Bronchial epithelial cell (primary cell): ENCODE results near the gene LDLRAD4. TPM values are rescaled to one million over a fixed set of nuclear protein-coding genes. Genes with fewer than 3 reads are reported as not detected.

Source experiments
- DNase-seq: peaks from one replicate; pipeline ENCODE4 v3.0.0-alpha.2; 2010; ENCODE audit warnings: low read depth
- FAIRE-seq: peaks from 2 replicates; lab custom pipeline; 2011; peaks lifted over from hg19 to GRCh38; lab: Jason Lieb, UNC
- H3K27me3 ChIP-seq: 2 replicates; pipeline ENCODE4 v1.5.1; 2011; ENCODE audit warnings: low read length; ENCODE audit not compliant: control insufficient read depth, insufficient read depth
- H3K36me3 ChIP-seq: 2 replicates; pipeline ENCODE4 v1.5.1; 2011; ENCODE audit warnings: low read length; ENCODE audit not compliant: control insufficient read depth, insufficient read depth
- H3K4me3 ChIP-seq: 2 replicates; pipeline ENCODE4 v1.5.1; 2011; ENCODE audit warnings: mild to moderate bottlenecking, low read depth, low read length, control low read depth
- CTCF ChIP-seq: IDR thresholded peaks from 2 replicates; pipeline ENCODE4 v1.5.1; 2011; ENCODE audit warnings: mild to moderate bottlenecking, moderate library complexity, low read length, control low read depth, inconsistent platforms; ENCODE audit not compliant: insufficient read depth, severe bottlenecking
- total RNA-seq: library from RNA; depleted of rRNA; stranded (reverse); fragments of >200 nt; gene quantifications from 2 replicates; pipeline ENCODE4 v1.2.1, GENCODE V29; 2014

The LDLRAD4 gene
- total RNA-seq, 1 donor from 2014 or later, result not detected

GRCh38 chr18:13433125-13433524, 214.6 kb downstream of the LDLRAD4 start:
- TF ChIP-seq CTCF, result no peak
- no peaks in the 10 kb centered on the region for H3K36me3 ChIP-seq
- H3K27me3 ChIP-seq, result no peaks in the 10 kb centered on the region
- no peak overlapping the region for H3K4me3 ChIP-seq
- no peak for FAIRE-seq
- no peak for DNase-seq

GRCh38 chr18:13433685-13434084, 215.1 kb downstream of the LDLRAD4 start:
- no peaks in the 10 kb centered on the region for H3K36me3 ChIP-seq

GRCh38 chr18:13434854-13435253, 216.3 kb downstream of the LDLRAD4 start:
- H3K36me3 ChIP-seq, result no peaks in the 10 kb centered on the region
- H3K27me3 ChIP-seq, result no peaks in the 10 kb centered on the region
- FAIRE-seq, result no peak

More at GRCh38 chr18:13433685-13434084, 215.1 kb downstream of the LDLRAD4 start:
- FAIRE-seq (no peak), DNase-seq (no peak)
- no peaks in the 10 kb centered on the region for H3K27me3 ChIP-seq
- no peak overlapping the region for H3K4me3 ChIP-seq
- TF ChIP-seq CTCF, result no peak

GRCh38 chr18:13435586-13436333, 217.2 kb downstream of the LDLRAD4 start:
- no peak for DNase-seq
- Histone ChIP-seq H3K36me3 (no peaks in the 10 kb centered on the region), H3K27me3 (no peaks in the 10 kb centered on the region), H3K4me3 (no peak overlapping the region)
- TF ChIP-seq CTCF, result no peak
- FAIRE-seq, result no peak

More at GRCh38 chr18:13434854-13435253, 216.3 kb downstream of the LDLRAD4 start:
- no peak for TF ChIP-seq CTCF
- H3K4me3 ChIP-seq, result no peak overlapping the region
- no peak for DNase-seq

GRCh38 chr18:13436576-13436975, 218.0 kb downstream of the LDLRAD4 start:
- H3K36me3 ChIP-seq, result no peaks in the 10 kb centered on the region
- DNase-seq (no peak), FAIRE-seq (no peak)
- no peaks in the 10 kb centered on the region for H3K27me3 ChIP-seq
- TF ChIP-seq CTCF, result no peak
- H3K4me3 ChIP-seq, result no peak overlapping the region
